DMS53 (cell line): ENCODE measurements around the gene UNC5C.
"Not testable (repeated sequence)": the region's sequence is repeated elsewhere in the genome, so short reads cannot be mapped to it uniquely, and the experiment has no call there.

Source experiments
- DNase-seq: peaks from one replicate; lab custom pipeline; 2025; lab: John Stamatoyannopoulos, UW

UNC5C gene

DNA sequence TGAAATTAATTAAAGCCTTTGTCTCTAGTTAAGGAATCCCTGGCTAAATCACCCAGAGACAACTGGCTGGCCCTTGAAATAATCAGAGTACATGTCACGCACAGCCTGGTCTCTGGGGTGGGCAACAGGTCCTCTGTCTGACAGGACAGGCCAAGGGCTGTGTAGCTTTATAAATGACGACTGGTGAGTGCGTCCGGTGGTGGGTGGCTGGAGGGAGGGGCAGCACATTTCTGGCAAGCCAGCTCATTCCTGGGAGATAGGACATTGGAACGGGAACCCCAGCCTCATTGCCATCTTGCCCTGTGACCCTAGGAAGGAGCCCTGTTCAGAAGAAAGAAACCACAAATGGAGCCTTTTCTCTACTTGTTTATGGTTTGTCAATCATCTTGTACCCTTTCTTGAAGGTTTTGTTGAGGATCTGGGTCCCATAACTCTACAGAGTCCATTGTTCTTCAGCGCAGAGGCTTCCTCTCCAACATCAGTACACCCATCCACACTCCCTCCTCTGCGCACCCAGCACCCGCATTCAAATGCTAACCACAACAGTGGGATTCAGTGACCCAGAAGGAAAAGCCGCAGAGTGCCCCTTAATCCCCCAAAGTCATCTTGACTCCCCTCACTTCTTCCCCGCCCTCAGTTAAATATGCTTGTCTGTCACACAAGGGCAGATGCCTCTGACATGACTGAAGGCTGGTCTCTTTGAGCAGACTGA is 368.1 kb downstream of the UNC5C start:
- DNase-seq, result no peak

DNA sequence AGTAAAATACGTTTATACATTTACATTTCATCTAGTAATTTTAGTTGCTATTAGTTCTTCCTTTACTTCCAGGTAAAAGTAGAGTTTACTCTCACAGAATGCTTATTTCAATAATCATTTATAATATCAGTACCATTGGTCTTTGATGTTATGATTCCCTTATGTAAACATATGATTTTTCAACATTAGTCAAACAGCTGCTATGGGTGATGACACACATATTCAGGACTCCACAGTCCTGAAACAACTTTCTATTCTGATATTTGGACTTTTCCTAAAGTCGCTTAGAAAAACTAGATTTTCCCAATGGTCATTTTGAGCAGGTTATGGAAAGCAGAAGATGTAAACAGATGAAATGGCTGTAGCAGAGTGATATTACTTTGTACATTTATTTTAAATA is 369.8 kb downstream of the UNC5C start:
- no peak for DNase-seq

DNA sequence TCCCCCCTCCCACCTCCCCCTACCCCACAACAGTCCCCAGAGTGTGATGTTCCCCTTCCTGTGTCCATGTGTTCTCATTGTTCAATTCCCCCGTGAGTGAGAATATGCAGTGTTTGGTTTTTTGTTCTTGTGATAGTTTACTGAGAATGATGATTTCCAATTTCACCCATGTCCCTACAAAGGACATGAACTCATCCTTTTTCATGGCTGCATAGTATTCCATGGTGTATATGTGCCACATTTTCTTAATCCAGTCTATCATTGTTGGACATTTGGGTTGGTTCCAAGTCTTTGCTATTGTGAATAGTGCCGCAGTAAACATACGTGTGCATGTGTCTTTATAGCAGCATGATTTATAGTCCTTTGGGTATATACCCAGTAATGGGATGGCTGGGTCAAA is 377.4 kb downstream of the UNC5C start:
- not testable (repeated sequence) for DNase-seq

DNA sequence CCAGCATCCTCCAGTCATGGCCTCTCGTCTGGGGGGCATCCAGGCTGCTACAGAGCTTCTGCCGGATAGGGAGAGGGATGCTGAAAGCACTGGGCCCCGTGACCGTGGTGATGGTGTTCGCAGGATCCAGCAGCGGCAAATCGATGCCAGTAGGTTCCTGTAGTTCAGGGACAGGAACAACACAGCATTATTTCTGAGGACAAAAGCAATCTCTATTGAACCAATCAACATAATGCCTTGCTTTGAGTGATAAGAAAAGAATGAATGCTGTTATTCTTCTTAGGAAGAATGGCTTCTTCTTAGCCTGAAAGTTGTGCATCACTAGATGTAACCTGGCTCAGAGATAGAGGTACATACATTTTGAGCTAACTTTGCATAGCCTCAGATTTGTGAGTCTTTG is 378.6 kb downstream of the UNC5C start:
- DNase-seq, result no peak

DNA sequence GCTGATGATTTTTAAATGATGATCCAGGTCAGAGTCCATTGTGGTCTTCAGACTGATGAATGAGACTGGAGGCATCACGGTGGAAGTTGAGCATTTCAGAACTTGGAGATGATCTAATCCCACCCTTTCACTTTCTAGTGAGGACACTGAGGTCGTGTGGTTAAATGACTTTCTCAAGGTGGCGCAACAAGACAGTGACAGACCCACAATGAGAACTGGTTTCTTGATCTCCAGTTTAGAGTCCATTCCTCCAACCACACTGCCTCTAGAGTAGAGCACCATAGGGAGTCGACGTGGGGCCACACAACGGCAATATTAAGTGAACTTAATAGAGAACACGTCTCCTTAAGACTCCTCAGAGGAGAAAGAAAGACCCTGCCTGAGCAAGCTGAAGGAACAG is 381.0 kb downstream of the UNC5C start:
- DNase-seq, result no peak

DNA sequence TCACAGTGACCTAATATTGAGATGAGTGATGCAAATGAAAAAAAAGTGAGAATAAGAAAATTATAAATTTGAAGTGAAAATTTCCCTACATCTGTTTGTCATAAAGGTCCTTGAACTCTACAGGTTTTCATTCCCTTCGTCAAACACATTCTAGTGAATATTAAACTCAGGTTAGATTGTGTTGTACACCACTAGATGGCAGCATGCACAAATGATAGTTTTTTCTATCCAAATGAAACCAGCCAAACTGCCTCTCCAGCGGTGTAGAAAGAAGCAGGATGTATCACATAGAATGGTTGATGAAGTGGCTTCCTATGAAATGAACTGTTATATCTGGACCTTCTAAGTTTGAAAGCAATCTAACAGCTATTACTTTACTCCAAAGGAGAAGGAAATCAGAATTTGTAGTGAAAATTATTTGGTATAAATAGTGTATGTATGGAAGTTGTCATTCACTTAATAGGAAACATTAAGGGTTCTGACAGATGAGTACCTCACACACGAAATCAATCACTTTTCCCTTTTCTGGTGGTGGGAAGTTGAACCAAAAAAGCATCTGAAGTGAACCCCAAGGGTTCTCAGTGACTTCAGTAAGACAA is 382.7 kb downstream of the UNC5C start:
- DNase-seq, result peak; percentile 84

DNA sequence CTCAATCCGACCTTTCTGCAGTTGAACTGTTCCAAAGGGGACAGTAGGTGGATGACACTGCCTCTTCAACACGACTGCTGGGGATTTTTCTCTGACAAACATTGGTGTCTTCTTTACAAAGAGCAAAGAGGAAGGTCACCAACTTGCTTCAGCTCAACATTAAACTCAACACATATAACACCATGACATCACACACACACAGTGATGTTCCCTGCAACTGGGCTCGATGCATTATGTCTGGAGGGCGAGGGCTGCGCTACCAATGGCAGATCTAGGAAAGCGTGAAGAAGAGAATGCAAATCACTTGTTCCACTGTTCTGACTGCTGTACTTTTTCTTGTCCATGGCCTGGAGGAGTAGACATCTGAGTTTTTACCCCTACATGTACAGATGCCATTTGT is 385.9 kb downstream of the UNC5C start:
- DNase-seq, result no peak

DNA sequence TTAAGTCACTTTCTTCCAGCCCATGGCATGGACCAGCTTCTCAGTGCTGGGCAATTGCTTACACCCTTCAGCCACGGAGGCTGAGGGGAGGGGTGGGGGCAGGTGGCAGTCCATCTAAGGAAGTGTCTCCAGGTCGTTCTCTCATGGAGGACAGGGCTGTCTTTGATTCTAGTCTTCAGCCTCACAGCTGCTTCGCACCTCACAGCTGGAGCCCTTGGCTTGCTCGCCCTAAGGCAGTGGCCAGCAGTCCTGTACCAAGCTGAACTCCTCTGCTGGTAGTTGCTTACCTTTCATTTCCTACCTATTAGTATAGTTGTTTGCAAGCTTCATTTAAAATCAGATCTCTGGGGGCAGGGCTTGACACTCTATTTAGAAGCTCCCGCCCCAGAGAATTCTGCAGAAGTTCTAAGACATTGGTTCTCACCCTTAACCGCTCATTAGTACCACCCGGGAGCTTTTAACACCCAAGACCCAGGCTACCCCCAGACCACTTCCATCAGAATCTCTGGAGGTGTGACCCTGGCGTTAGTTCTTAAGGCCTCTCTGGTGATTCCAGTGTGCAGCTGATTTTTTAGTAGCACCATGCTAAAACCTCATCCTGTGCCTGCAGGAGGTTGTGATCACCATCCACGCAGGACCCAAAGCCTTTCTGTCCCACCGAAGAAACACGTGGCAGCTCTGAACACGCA is 386.8 kb downstream of the UNC5C start:
- DNase-seq, result no peak

DNA sequence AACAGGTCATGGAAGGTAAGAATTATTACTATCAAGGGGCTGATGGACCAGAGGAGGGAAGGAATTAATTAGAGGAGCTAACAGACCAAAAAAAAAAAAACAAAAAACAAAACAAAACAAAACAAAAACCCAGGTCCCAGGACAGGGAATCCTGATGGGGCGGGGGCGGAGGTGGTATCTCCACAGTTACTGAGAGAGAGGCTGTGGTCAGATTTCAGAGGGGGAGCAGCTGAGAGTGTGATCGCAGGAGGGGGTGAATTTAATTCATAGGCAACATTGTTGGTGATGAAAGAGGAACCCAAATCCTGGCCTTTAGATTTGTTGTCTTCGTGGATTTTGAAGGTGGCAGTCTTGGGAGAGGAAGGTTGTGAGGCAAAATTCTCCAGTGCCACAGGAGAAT is 389.4 kb downstream of the UNC5C start:
- no peak for DNase-seq

DNA sequence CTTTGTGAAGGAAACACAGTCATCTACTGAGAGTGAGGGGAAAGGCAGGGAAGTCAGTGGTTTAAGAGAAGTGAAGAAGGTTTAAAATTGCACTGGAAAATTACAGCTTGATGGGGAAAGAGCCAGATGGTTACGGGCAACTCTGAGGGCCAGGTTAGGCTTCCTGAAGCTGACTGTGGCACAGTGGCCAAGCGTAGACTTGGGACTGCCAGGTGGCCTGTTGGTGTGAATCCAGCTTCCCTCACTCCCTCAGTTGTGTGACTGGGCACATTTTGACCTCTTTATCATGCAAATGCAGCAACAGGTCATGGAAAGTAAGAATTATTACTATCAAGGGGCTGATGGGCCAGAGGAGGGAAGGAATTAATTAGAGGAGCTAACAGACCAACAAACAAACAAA is 390.1 kb downstream of the UNC5C start:
- DNase-seq, result no peak

DNA sequence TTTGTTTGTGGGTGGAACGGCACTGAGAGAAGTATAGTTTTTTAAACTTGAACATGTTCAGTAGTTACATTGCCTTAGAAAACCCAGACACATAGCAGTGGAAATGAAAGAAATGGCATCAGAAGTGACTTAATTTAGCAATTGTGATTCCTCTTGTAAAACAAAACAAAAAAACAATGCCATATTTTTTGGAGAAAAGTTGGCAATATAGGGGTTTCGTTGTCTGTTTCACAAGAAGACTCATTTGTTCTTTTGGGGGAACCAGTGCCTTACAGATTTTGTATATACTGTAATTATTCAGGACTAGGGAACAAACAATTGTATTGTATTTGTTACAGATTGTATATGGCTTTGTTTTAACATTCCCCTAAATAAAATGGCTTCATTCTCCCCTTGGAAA is 390.7 kb downstream of the UNC5C start:
- DNase-seq, result no peak

DNA sequence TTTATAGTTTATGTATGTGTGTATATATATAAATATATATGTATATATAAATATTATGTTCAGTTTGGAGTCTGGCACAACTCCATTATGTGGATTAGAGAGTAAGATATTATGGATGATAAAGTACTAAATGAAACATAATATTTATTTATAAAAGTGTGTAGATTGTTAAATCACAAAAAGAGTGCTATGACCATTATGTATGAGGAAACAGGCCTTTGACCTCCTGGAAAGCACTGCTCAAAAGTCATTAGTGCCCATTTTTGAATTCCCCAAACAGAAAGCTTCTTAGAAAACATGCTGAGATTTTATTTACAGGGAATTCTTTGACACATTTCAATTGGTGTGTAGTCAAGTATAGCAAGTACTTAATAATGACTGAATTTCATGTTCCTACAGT is 391.2 kb downstream of the UNC5C start:
- DNase-seq, result no peak

DNA sequence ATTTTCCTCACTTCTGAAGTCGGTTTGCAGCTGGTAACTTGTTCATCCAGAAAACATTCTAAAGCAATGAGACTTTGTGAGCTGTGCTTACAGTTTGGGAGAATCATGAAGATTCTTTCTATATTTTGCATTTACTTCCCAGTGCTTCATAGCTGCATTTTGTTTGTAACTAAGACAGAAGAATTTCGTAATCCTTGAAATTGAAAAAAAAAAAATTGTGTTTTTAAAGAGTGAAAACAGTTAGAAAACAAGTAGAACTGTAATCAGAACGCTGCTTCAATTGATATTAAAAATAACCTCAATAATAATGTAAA is 392.4 kb downstream of the UNC5C start:
- no peak for DNase-seq

DNA sequence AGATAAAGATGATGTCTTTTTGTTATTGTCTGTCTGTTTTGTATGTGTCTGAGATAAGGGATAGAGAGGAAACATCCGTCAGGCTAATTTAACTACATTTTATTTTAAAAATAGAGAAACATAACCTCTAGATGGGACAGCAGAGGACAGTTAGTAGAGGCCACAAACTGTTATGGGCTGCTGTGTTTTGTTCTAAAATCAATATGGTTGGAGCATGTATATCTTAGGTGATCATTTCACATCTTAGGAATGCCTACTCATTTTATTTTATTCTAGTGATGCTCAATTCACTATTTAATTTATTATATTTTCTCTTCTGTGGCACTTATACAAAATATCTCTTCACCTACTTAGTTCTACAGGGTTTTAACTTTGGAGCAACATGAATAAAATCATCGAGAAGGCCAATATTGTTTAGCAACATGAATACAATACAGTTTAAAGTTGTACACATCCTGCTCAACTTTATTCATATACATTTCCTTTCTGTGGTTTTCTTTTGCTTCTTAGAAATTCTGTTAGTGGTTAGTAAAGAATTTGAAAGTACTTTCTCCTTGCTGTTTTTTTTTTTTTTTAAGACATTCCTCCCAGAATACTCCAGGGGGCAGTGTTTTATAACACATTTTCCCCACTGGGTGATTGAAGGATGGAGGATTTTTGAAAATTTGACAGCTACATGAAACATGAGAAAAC is 392.9 kb downstream of the UNC5C start:
- DNase-seq, result peak; percentile 58

DNA sequence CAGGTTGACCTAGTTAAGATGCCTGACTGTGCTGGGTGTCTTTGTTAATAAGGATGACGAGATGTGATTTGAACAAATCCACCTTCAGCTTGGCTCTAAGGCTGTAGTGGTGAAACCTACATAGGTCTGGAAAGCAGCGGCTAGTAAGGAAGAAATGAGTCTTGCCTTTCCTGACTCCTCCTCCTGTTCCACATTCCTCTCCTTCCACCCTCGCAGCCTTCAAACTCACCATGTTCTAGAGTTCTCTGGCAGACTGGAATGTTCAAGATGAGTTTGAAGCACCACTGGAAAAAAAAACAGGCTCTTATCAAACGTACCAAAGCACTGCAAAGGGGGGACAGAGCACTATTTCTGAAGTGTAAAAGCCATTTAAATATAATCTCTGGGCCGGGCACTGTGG is 395.6 kb downstream of the UNC5C start:
- no peak for DNase-seq

DNA sequence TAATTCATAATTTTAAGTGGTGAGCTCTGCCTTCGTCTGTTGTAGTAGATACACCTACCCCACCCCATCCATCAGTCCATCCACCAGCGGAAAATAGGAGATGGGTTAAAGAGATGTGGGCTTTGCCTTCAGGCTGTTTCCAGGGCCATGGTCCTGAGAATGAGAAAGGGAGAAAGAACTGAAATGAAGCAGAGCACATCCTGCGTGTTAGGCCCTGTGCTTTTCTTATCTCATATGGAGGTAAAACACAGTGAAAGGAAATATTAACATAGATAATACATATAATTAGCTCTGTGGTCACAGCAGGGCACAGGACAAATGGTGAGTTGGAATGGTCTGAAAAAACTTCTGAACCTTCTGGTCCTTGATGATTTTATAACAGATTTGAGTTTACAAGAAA is 397.5 kb downstream of the UNC5C start:
- DNase-seq, result no peak

DNA sequence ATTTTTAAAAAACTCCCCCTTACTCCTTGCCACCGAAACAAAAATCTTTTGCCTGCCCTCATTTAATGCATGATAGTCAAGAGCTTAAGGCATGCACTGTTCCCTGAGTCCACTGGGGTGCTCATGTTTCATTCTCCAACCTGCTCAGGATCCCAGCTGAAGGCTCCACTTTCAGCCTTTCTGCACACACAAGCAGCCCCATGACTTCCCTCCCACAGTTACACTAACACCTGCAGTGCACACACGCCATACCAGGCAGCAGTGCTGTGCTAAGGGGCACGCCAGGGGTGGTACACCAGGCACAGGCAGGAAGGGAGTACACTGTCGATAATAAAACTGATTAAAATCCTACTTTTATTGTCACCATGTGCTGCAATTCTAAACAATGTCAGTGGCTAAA is 405.8 kb downstream of the UNC5C start:
- DNase-seq, result no peak

DNA sequence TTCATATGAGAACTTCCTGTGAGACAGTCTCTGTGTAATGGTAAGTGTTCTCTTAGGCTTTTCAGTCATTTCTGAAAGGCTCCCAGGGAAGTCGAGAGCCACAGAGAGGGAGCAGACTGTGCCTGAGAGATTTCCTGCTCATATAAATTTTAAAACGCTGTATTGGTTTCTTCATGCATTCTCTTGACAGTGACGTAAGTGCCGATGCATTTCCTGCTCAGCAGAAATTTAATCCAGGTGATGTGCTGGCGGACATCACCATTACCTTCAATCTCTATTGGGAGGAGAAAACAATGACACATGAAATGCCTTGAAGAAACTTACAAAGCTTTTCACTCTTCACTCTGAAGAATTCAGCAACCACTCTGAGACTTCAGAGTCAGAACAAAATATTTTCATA is 407.4 kb downstream of the UNC5C start:
- no peak for DNase-seq

DNA sequence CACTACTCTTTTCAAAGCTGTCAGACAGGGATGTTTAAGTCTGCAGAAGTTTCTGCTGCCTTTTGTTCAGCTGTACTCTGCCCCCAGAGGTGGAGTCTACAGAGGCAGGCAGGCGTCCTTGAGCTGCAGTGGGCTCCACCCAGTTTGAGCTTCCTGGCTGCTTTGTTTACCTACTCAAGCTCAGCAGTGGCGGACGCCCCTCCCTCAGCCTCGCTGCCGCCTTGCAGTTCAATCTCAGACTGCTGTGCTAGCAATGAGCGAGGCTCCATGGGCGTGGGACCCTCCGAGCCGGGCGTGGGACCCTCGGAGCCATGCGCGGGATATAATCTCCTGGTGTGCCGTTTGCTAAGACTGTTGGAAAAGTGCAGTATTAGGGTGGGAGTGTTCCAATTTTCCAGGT is 409.3 kb downstream of the UNC5C start:
- not testable (repeated sequence) for DNase-seq

DNA sequence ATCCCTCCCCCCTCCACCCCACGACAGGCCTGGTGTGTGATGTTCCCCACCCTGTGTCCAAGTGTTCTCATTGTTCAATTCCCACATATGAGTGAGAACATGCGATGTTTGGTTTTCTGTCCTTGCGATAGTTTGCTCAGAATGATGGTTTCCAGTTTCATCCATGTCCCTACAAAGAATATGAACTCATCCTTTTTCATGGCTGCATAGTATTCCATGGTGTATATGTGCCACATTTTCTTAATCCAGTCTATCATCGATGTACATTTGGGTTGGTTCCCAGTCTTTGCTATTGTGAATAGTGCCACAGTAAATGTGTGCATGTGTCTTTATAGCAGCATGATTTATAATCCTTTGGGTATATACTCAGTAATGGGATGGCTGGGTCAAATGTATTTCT is 414.8 kb downstream of the UNC5C start:
- not testable (repeated sequence) for DNase-seq

DNA sequence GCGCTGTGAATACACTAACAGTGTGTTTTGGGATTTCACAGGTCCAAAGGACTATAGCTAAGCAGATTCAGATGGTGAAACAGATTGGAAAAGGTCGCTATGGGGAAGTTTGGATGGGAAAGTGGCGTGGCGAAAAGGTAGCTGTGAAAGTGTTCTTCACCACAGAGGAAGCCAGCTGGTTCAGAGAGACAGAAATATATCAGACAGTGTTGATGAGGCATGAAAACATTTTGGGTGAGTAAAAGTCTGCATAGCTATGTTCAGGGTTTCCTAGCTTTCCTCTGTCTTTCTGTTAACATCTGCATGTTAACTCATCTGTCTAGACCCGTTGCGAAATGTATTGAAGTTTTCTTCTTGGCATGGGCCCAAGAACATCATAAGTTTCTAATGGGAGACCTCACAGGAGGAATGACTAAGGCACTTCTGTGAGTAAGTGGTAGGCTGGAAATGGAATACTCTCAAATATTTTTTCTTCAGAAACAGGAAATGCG is 418.9 kb downstream of the UNC5C start:
- peak; percentile 43 for DNase-seq

DNA sequence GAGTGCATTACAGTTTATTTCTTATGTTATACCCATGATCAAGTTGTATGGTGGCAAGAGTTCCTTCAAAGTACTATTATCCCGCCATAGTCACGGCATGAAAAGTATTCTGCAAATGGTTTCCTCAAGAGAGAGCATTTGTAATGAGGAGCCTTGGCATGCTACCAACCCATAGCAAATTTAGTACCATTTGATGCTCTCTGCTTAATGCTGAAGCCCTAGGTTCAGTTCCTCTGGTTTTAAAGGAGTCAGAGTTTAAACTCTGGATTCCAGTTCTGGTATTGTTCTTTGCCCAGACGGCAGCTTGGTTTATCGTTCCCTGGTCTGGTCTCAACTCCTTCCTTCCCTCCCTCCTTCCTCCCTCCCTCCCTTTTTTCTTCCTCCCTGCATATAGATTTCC is 419.7 kb downstream of the UNC5C start:
- no peak for DNase-seq

DNA sequence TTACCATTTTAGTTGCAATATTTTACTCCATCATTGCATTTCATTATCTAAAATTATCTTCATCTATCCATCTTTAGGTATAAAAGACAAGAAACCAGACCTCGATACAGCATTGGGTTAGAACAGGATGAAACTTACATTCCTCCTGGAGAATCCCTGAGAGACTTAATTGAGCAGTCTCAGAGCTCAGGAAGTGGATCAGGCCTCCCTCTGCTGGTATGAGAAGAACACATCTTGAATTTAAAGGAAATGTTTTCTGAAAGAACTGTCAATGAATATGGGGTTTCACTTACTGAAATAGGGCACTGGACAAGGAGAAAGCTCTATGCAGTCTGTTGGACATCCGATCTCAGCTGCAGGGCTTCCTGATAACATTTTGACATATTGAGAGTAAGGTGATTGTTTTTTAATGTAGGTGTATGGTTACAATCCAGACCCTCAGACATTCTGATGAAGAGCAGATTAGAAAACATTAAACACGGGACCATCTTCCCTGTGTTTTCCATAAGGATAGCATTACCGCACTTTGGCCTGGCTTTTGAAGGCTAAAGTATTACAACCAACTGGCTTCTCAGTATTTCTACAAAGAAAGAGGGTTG is 423.8 kb downstream of the UNC5C start:
- DNase-seq, result peak; percentile 65
